Neural cell (in vitro differentiated cells): ENCODE data around the gene OARD1. TPM values are rescaled to one million over a fixed set of nuclear protein-coding genes. Genes with fewer than 3 reads are reported as not detected.

Experiments
- H2AFZ ChIP-seq: fragments of 200-600, 300-800 bp; sonication (generic), shearing (Covaris generic); 2 replicates; pipeline ENCODE4 v1.6.0; 2014; ENCODE audit warnings: low read depth, mild to moderate bottlenecking, antibody characterized with exemption, low read length, moderate library complexity
- H3F3A ChIP-seq: fragments of 200-600 bp; shearing (Covaris generic); 2 replicates; pipeline ENCODE4 v1.6.1; 2016; ENCODE audit warnings: mild to moderate bottlenecking, moderate library complexity, mixed read lengths, antibody characterized with exemption, low read length; ENCODE audit not compliant: insufficient read depth, poor library complexity, severe bottlenecking
- H3K27ac ChIP-seq: fragments of 200-600, 300-800 bp; sonication (generic), shearing (Covaris generic); 2 replicates; pipeline ENCODE4 v1.5.1; 2014; ENCODE audit warnings: mild to moderate bottlenecking, low read length, moderate library complexity
- H3K27me3 ChIP-seq: fragments of 300-800, 200-600 bp; sonication (generic), shearing (Covaris generic); 2 replicates; pipeline ENCODE4 v1.6.0; 2014; ENCODE audit warnings: mild to moderate bottlenecking, low read depth, low read length, moderate library complexity; ENCODE audit not compliant: insufficient read depth
- H3K36me3 ChIP-seq: fragments of 300-800, 200-600 bp; sonication (generic), shearing (Covaris generic); 2 replicates; pipeline ENCODE4 v1.5.1; 2014; ENCODE audit warnings: mild to moderate bottlenecking, antibody characterized with exemption, low read length, moderate library complexity; ENCODE audit not compliant: insufficient read depth
- H3K4me2 ChIP-seq: fragments of 300-800, 200-600 bp; sonication (generic), shearing (Covaris generic); 2 replicates; pipeline ENCODE4 v1.6.0; 2014; ENCODE audit warnings: mild to moderate bottlenecking, low read length
- H3K4me3 ChIP-seq: fragments of 300-800, 200-600 bp; sonication (generic), shearing (Covaris generic); 2 replicates; pipeline ENCODE4 v1.5.1; 2014; ENCODE audit warnings: mild to moderate bottlenecking, low read length, moderate library complexity
- H3K79me2 ChIP-seq: fragments of 200-600 bp; shearing (Covaris generic); replicated peaks from 2 replicates; pipeline ENCODE4 v1.6.0; 2014; ENCODE audit warnings: mild to moderate bottlenecking, low read length, moderate library complexity; ENCODE audit not compliant: insufficient read depth
- H3K9ac ChIP-seq: fragments of 300-800, 200-600 bp; sonication (generic), shearing (Covaris generic); 2 replicates; pipeline ENCODE4 v1.6.1; 2016; ENCODE audit warnings: mild to moderate bottlenecking, low read length, mixed read lengths
- H3K9me2 ChIP-seq: fragments of 200-600 bp; shearing (Covaris generic); 2 replicates; pipeline ENCODE4 v1.6.1; 2016; ENCODE audit warnings: mild to moderate bottlenecking, low read length, mixed read lengths; ENCODE audit not compliant: insufficient read depth
- H3K9me3 ChIP-seq: fragments of 200-600, 300-800 bp; sonication (generic), shearing (Covaris generic); 2 replicates; pipeline ENCODE4 v1.6.1; 2016; ENCODE audit warnings: mild to moderate bottlenecking, mixed run types, low read length, moderate library complexity, mixed read lengths
- H4K20me1 ChIP-seq: fragments of 200-600 bp; shearing (Covaris generic); 2 replicates; pipeline ENCODE4 v1.6.1; 2016; ENCODE audit warnings: mild to moderate bottlenecking, mixed run types; ENCODE audit not compliant: insufficient read depth
- CTCF ChIP-seq: fragments of 450-650 bp; IDR thresholded peaks from 2 replicates; pipeline ENCODE4 v1.5.1; 2014; ENCODE audit warnings: antibody characterized with exemption, mild to moderate bottlenecking, moderate library complexity; ENCODE audit not compliant: poor library complexity, severe bottlenecking
- EP300 ChIP-seq: fragments of 450-650 bp; conservative IDR thresholded peaks from 2 replicates; pipeline ENCODE4 v1.6.1; 2014; ENCODE audit warnings: antibody characterized with exemption, mild to moderate bottlenecking, moderate library complexity; ENCODE audit not compliant: poor library complexity, severe bottlenecking
- EZH2 ChIP-seq: fragments of 200-600, 300-800 bp; shearing (Covaris generic), sonication (generic); IDR thresholded peaks from 2 replicates; pipeline ENCODE4 v1.6.1; 2014; ENCODE audit warnings: antibody characterized with exemption, low read length, borderline replicate concordance, mild to moderate bottlenecking; ENCODE audit not compliant: insufficient read depth, poor library complexity, severe bottlenecking
- MXI1 ChIP-seq: fragments of 450-650 bp; conservative IDR thresholded peaks from 2 replicates; pipeline ENCODE4 v1.6.1; 2014; ENCODE audit warnings: antibody characterized with exemption, mild to moderate bottlenecking; ENCODE audit not compliant: poor library complexity, severe bottlenecking
- POLR2AphosphoS5 ChIP-seq: IDR thresholded peaks from 2 replicates; pipeline ENCODE4 v1.6.1; 2012
- RAD21 ChIP-seq: fragments of 450-650 bp; conservative IDR thresholded peaks from 2 replicates; pipeline ENCODE4 v1.6.1; 2014; ENCODE audit warnings: antibody characterized with exemption, mild to moderate bottlenecking, moderate library complexity
- REST ChIP-seq: IDR thresholded peaks from 2 replicates; pipeline ENCODE4 v1.6.1; 2012; ENCODE audit warnings: borderline replicate concordance
- SMC3 ChIP-seq: fragments of 450-650 bp; conservative IDR thresholded peaks from 2 replicates; pipeline ENCODE4 v1.6.1; 2014; ENCODE audit warnings: antibody characterized with exemption, mild to moderate bottlenecking, moderate library complexity; ENCODE audit not compliant: poor library complexity
- TAF1 ChIP-seq: IDR thresholded peaks from 2 replicates; pipeline ENCODE4 v1.6.1; 2012; ENCODE audit warnings: low read depth
- polyA plus RNA-seq: library from polyadenylated mRNA; depleted of rRNA; stranded (reverse); fragments of >200 nt; gene quantifications from 2 replicates; pipeline ENCODE4 v1.2.3, GENCODE V29; 2014

OARD1 gene
- polyA plus RNA-seq, 1 donor from 2014 or later: 38.7 TPM

- no peaks in the 10 kb centered on the region for H3K9me2 ChIP-seq
- no peak overlapping the region for H3K27ac ChIP-seq
- peaks cover 19% of the 10 kb centered on the region for H3K36me3 ChIP-seq
These were observed 16.3 kb upstream of the OARD1 start for GRCh38 chr6:41088451-41088850.

GRCh38 chr6:41085182-41085581 lies 13.0 kb upstream of the OARD1 start:
- Histone ChIP-seq H3K79me2 (no peaks in the 10 kb centered on the region), H3K36me3 (peaks cover 19% of the 10 kb centered on the region), H2AFZ (no peak overlapping the region), H3K4me2 (no peak overlapping the region), H4K20me1 (no peaks in the 10 kb centered on the region), H3K27ac (no peak overlapping the region), H3K27me3 (no peaks in the 10 kb centered on the region), H3K9me2 (no peaks in the 10 kb centered on the region), H3K9me3 (no peaks in the 10 kb centered on the region), H3K4me3 (no peak overlapping the region), H3F3A (no peaks in the 10 kb centered on the region), H3K9ac (no peak overlapping the region)
- TF ChIP-seq SMC3: no peak
- TF ChIP-seq EP300: no peak
- TF ChIP-seq REST: no peak
- TF ChIP-seq TAF1: no peak
- no peak for TF ChIP-seq EZH2
- TF ChIP-seq MXI1: no peak
- no peak for TF ChIP-seq POLR2AphosphoS5
- TF ChIP-seq RAD21: no peak

More at GRCh38 chr6:41088451-41088850, 16.3 kb upstream of the OARD1 start:
- Histone ChIP-seq H3K4me3 (no peak overlapping the region), H2AFZ (no peak overlapping the region), H4K20me1 (no peaks in the 10 kb centered on the region), H3F3A (no peaks in the 10 kb centered on the region), H3K27me3 (no peaks in the 10 kb centered on the region), H3K9me3 (no peaks in the 10 kb centered on the region), H3K4me2 (no peak overlapping the region), H3K9ac (no peak overlapping the region), H3K79me2 (no peaks in the 10 kb centered on the region)
- TF ChIP-seq RAD21 (no peak), REST (no peak), TAF1 (no peak), EP300 (no peak), CTCF (no peak), POLR2AphosphoS5 (no peak), EZH2 (no peak), SMC3 (no peak), MXI1 (no peak)
